ENCODE data around the gene CTNNA2.

The CTNNA2 gene

DNA sequence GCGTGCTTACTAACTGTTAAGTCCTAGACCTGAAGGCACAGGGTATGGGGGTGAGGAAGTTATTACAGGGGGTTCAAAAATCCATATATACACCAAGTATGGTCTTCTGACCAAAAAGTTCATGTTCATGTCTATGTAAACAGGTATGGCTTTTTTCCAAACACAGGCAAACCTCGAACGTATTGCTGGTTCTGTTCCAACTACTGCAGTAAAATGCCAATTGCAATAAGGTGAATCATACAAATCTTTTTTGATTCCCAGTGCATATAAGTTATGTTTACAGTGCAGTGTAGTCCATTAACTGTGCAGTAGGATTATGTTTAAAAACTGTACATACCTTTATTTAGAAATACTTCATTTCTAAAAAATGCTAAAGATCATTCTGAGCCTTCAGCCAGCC lies 1037.0 kb downstream of the CTNNA2 start:
- DNase-seq (ENCODE audit: low spot score): no peak

DNA sequence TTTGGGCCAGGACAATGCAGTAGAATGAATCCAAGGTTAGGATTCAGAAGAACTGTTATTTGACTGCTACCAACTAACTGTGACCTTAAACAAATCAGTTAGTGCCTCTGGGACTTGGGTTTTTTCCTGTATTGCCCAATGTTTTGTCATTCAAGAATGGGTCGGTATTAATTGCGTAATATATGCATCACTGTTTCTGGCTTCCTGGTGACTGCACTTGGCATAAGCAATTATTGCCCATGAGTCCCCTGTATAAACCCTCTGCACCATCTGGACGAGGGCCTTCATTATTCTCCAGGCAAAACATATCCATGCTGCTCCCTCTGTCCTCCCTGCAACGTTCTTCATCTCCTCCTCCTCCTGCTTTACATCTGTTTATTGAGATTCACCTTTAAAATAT lies 1047.5 kb downstream of the CTNNA2 start:
- DNase-seq (ENCODE audit: low spot score): no peak

DNA sequence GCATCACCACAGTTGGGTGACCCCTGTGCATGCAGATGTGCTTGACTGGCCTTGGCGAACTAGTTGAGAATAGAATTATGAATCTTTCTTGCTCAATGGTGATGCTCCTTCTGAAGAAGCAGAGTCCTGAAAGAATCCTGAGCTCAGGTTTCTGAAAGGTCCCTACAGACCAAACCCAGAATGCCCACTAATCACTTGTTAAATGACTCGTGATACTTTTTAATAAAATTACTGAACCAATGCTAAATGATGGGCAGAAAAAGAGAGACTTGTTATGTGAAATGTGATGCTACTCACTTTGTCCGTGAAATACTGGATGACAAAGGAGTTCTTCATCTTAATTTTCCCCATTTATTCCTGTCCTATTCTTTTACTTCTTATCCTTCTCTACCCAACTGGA lies 1055.2 kb downstream of the CTNNA2 start:
- no peak for DNase-seq (ENCODE audit: low spot score)

DNA sequence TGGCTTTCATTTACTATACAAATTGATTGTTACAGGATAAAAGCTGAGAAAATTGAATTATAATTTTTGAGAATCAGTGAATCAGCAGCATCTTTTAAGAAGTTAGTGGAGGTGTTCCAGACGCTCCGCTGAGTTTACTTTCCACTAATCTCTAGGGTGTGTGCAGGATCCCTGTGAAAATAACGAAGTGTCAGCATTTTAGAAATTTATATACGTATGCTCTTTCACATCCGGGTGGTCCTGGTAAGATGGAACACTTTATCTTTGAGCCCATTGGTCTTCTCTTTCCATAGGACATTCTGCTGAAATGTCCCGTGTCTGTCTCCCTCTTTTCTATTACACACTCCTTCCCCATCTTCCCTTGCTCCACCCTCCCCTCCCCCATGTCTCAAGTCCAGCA lies 1060.3 kb downstream of the CTNNA2 start:
- DNase-seq (ENCODE audit: low spot score): no peak

DNA sequence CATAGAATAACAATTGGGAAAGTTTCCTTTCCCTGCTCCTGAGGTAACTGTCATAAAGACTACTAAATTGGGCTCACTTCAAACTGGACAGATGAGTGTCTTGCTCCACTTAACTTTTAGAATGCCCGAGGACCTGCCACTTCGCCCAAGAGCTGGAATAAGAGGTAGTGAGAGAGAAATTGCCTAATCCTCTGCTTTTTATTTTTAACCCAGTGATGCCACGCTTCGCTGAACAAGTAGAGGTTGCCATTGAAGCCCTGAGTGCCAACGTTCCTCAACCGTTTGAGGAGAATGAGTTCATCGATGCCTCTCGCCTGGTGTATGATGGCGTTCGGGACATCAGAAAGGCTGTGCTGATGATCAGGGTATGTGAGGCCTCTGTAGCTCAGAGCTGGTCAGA lies 1061.1 kb downstream of the CTNNA2 start:
- no peak for DNase-seq (ENCODE audit: low spot score)

DNA sequence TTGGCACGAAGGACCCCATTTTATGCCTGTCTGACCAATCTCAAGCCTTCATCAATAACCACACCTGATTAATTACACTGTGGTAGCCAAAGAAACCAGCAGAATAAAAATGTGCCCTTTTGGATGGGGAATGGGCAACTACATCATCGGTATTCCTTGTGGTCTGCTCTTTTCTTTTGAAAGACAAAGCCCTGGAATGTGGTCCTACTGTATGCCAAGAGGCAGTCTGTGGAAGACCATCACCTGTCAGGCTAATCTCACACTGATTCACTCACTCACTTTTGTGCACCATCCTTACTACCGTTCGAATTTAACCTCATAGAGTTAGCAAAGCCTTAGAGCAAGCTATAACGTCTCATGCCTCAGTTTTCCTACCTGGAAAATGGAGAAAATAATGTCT lies 1066.9 kb downstream of the CTNNA2 start:
- no peak for DNase-seq (ENCODE audit: low spot score)

DNA sequence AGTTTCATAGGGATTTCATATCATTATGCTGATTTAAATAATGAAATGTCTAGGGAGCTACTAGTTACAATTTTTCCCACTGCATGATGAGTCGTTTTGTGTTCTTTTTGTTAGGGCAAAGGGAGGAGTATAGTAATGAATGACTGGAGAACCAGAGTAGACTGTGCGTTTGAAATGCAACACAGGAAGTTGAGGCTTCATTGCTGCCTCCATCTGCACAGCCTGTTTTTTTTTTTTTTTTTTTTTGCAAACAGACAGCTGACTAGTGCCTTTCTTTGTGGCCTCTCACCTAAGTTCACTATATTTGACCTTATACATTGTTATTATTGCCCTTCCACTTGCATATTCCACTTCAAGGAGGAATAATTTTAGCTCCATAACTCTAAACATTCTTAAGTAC lies 1078.4 kb downstream of the CTNNA2 start:
- no peak for DNase-seq (ENCODE audit: low spot score)

DNA sequence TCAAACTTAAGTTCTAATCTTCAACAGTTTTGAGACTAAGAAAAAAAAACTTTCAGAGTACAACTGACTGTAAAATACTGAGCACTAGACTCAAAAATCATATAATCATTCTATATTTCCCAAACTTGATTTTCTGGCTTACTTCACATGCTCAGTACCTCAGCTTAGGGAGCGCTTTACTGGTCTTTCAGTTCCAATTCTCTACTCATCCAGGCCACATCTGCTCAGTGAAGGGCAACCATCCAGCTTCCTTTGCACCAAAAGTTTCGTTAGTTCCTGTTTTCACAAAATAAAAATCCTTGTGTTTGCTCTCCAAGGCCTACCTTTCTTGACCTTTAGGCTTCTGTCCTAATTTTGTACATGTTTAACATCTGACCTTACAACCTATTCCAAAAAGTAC lies 1079.3 kb downstream of the CTNNA2 start:
- no peak for DNase-seq (ENCODE audit: low spot score)

DNA sequence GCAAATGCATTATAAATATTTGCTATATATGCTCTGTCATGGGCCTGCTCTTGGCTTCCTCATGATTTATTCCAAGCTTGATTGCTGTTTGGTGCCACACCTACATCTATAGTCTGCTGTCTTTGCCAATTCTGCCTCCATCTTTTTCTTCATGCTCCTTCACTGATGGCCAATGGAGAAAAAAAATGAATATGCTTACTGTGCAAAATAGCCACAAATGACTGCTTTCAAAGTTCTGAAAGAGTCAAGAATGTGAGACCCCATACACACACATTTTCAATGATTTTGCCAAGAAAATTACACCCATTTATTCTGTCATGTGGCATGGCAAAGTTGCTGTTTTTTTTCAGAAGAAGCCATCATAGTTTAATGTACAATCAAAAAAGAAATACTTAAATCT lies 1097.3 kb downstream of the CTNNA2 start:
- no peak for DNase-seq (ENCODE audit: low spot score)

DNA sequence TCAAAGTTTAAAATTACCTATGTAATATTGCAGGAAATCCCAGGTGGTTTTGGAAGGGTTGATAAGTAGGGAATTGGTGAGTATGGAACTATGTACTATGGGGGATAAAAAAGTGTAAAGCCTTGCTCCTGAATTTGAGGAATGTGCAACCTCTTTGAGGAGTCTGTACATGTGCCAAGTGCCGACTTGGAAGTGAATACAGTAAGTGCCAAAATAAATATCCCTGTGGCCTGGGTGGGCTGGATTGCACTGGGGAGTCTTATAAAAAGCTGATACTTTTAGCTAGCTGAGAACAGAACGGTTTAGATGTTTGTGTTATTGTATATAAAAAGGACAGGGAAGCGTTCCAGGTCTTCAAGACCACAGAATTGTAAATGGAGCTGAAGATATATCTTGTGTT lies 1108.8 kb downstream of the CTNNA2 start:
- DNase-seq (ENCODE audit: low spot score): no peak

DNA sequence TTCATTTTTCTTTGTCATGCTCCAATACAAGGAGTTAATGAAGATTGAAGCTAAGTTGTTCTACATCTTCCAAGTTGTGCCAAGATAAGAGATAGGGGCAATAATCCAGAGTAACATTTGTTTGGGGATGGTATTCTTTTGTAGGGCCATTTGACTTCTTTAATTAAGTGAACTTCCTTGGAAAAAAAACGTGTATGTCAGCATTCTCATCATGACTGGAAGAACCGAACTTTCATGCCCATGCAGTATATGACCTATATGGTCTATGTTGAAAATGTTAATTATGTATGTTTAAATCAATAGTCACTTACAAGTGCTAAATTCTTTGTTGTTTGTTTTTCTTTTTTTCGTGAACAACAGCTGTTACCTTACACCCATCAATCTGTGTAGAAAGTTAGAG lies 1111.2 kb downstream of the CTNNA2 start:
- DNase-seq (ENCODE audit: low spot score): no peak

DNA sequence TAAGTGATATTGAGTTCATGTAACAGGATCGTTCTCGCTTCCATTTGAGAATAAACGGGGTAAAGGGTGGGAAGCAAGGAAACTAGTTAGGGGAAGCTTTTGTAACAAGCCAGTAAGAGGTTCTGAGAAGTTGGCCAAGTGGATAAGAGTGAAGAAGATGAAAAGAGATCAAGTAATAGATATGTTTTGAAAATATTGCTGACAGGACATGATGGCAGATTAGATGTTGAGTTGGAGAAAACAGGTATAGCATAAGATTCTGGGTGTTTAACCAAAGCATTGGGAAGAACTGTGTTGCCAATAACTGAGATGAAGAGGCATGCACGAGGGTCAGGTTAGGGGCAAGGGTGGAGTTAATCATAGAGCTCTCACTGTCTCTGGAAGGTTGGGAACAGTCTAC lies 1121.7 kb downstream of the CTNNA2 start:
- no peak for DNase-seq (ENCODE audit: low spot score)

DNA sequence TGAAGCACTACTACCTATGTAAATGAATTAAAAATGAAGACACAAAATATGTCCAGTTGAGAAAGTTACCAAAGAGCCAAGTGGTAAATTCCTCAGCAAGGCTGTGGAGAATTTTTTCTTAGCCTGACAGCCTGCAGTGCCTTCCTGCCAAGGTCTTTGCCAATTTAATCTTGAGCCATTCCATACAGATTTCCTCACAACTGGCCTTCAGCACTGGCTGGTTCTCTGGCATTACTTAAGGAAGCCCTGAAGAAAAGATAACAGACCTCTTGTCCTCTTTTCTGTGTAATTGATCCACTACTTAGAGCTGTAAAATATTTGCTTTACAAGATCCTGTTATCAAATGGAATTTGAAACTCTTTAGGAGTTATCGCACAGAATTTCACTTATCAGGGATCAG lies 1125.9 kb downstream of the CTNNA2 start:
- no peak for DNase-seq (ENCODE audit: low spot score)

DNA sequence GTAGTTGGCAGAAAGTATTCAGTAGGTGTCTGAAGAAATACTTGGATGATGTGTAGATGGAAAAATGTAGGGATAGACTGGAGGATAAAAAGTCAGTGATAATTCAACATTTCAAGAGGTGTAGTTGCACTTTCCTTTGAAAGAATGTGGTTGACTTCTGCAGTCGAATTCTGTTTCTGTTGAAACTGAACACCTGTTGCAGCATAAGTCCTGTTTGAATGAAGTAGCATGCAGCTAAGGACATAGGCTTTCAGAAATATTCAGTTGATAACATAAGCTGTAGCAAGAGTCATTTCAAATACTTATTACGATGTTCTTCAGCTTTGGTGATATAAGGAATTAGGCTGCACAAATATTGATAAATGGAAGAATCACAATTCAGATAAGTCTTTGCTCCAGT lies 1129.6 kb downstream of the CTNNA2 start:
- DNase-seq (ENCODE audit: low spot score): no peak

DNA sequence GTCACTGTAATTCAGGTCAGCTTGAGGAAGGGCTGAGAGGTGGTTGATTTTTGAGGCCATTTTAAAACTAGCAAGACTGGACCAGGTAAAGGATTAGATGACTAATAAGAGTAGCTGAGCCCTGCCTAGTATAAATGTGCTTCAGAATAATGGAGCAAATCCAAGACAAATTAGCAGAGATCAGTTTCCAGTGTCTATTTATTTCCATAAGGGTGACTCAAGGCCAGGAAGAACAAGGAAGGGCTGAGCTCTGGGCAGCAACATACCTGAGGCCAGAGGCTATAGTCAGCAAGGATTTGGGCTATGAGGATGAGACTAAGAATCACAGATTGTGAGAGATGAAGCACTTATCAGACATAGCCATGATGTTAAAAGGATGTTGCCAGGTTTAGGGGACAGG lies 1130.7 kb downstream of the CTNNA2 start:
- no peak for DNase-seq (ENCODE audit: low spot score)

DNA sequence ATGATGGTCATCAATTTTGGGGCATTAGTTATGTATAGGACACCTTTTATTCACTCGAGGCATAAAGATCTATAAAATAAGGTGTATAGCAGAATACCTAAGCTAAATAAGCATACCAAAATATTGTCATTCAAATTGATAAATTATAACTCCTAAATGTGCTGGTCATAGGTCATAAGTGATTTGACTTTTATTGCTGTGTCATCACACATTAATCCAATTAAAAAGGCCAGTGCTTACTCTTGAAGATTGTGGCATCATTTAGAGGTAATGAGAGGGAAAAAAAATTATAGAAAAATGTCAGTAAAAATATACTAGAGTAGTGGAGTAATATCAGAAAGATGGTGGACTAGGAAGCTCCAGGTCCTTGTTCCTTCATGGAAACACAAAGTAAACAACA lies 1138.6 kb downstream of the CTNNA2 start:
- DNase-seq (ENCODE audit: low spot score): no peak

DNA sequence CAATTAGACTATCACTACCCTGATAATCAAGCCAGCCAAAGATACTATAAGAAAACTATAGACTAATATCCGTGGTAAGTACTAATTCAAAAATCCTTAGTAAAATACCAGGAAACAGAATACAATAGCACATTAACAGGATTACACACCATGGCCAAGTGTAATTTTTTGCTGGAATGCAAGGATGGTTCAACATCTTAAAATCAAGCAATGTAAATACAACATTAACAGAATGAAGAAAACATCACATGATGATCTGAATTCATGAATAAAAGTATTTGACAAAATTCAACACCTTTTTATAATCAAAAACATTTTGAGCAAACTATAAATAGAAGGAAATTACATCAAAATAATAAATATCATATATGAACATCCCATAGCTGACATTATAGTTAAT lies 1142.4 kb downstream of the CTNNA2 start:
- DNase-seq (ENCODE audit: low spot score): no peak

DNA sequence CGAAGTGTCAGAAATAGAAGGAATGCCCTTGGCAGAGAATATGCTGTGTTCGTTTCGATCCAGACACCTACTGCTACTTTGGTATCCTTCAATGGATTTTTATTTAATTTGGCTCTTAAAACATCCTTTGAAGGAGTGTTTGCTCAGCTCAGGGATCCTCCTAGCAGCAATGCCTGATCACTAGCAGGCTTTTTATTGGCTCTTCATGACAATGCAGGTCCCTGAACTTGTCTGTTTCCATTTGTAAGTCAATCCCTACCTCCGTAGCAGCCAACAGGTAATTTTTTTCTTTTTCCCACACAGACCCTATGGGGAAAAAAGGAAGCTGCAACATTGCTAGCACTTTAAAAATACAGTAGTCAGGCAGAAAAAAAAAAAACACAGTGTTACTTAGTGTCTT lies 1157.9 kb downstream of the CTNNA2 start:
- DNase-seq (ENCODE audit: low spot score): no peak

DNA sequence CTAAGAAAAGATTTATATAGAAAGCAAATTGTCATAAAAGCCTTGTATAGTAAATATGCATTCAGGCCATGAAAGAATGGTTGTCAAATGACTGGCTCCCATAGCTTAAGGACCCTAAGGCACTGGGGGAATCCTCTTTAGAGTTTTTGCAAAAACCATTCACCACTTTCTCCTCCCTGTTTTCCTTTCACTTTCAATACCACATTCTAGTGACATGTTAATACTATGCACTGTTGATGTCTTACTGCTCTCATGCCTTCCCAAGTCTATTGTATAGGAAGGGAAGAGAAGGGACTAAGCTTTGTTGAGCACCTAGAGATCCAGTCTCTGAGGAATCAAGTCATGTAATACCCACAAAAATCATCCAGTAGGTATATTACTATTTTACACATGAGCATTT lies 1174.7 kb downstream of the CTNNA2 start:
- DNase-seq (ENCODE audit: low spot score): no peak

DNA sequence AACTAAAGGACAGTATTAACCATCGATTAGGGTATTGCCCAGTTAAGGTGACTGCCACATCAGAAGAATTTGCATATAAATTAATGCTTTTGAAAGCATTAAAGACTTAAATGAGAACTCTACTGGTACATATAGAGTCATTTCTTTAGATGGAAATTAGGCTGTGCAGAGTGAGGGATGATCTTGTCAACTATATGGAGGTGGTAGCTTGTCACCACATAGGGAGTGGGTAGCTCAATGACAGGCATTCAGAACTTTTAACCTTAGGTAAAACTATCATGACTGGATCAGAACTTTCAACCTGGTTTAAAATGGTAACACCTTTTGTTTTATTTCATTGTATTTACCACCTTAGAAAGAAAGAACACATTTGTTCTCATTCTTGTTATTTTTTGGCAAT lies 1176.3 kb downstream of the CTNNA2 start:
- no peak for DNase-seq (ENCODE audit: low spot score)

Measured in AG08396 (cell line).